GM12878 (cell line): ENCODE results near the gene ERFL. TPM values are rescaled to one million over a fixed set of nuclear protein-coding genes. Genes with fewer than 3 reads are reported as not detected.

Source experiments
- ATAC-seq: fragments of 200-7000 bp; cut with Tn5 transposase; 3 replicates; pipeline ENCODE4 v1.9.1; 2020; ENCODE audit warnings: mild to moderate bottlenecking, moderate library complexity
- BruUV-seq: library from RNA; stranded (reverse); fragments of 400-500 nt; replicated peaks from 2 replicates; lab custom pipeline; 2021; lab: Mats Ljungman, UMichigan
- CTCF ChIA-PET: fragments of 300-600 bp; sonication (Branson Sonifier 250); formaldehyde crosslinking; extraction: SDS; loops from one replicate; lab custom pipeline; 2021; ENCODE audit warnings: inconsistent platforms; lab: Yijun Ruan, JAX
- POLR2A ChIA-PET: fragments of 350-600 bp; formaldehyde crosslinking; extraction: SDS; loops from one replicate; lab custom pipeline; 2021; ENCODE audit warnings: inconsistent platforms; lab: Charles Lee
- RAD21 ChIA-PET: fragments of 300-600 bp; sonication (Branson Sonifier 250); formaldehyde crosslinking; loops from one replicate; lab custom pipeline; 2023; ENCODE audit warnings: antibody characterized with exemption; ENCODE audit not compliant: unreplicated experiment; lab: Charles Lee
- SMC1A ChIA-PET: fragments of 300-600 bp; sonication (Branson Sonifier 250); formaldehyde crosslinking; loops from one replicate; lab custom pipeline; 2023; ENCODE audit not compliant: unreplicated experiment, uncharacterized antibody; lab: Charles Lee
- DNase-seq: peaks from one replicate; pipeline ENCODE4 v3.0.0-alpha.2; 2011; ENCODE audit warnings: low read depth, low spot score
- FAIRE-seq: peaks from 3 replicates; lab custom pipeline; 2011; peaks lifted over from hg19 to GRCh38; lab: Jason Lieb, UNC
- H2AFZ ChIP-seq: 2 replicates; pipeline ENCODE4 v1.6.0; 2011; ENCODE audit warnings: low read depth, low read length, control low read depth; ENCODE audit not compliant: control insufficient read depth
- H3K27ac ChIP-seq: 2 replicates; pipeline ENCODE4 v1.5.1; 2011; ENCODE audit warnings: control low read depth; ENCODE audit not compliant: control insufficient read depth, insufficient read depth
- H3K27me3 ChIP-seq, 2 experiments: replicated peaks in 1 of 2; 2 replicates each; pipeline versions ENCODE4 v1.6.0 to v1.6.1; 2011; ENCODE audit warnings: low read length in 1 of 2; ENCODE audit not compliant: control insufficient read depth in 2 of 2, insufficient read depth in 2 of 2
- H3K36me3 ChIP-seq, 2 experiments: 2 replicates each; pipeline ENCODE4 v1.5.1; 2011; ENCODE audit warnings: low read length in 1 of 2; ENCODE audit not compliant: control insufficient read depth in 2 of 2, insufficient read depth in 2 of 2
- H3K4me1 ChIP-seq: 2 replicates; pipeline ENCODE4 v1.6.1; 2011; ENCODE audit warnings: mild to moderate bottlenecking, low read length, moderate library complexity, mixed read lengths; ENCODE audit not compliant: control insufficient read depth, insufficient read depth
- H3K4me2 ChIP-seq: 2 replicates; pipeline ENCODE4 v1.6.0; 2011; ENCODE audit warnings: control low read depth; ENCODE audit not compliant: control insufficient read depth, insufficient read depth
- H3K4me3 ChIP-seq: fragments of 200-600 bp; sonication (generic); 2 replicates; pipeline ENCODE4 v1.5.1; 2016
- H3K79me2 ChIP-seq: 2 replicates; pipeline ENCODE4 v1.6.0; 2011; ENCODE audit warnings: low read length; ENCODE audit not compliant: control insufficient read depth, insufficient read depth
- H3K9ac ChIP-seq: 2 replicates; pipeline ENCODE4 v1.8.0; 2011; ENCODE audit warnings: low read length, control low read depth, mixed read lengths; ENCODE audit not compliant: control insufficient read depth, insufficient read depth
- H3K9me3 ChIP-seq: replicated peaks from 3 replicates; pipeline ENCODE4 v1.5.1; 2011; ENCODE audit warnings: mild to moderate bottlenecking, low read length; ENCODE audit not compliant: control insufficient read depth, insufficient read depth
- H4K20me1 ChIP-seq: 2 replicates; pipeline ENCODE4 v1.6.0; 2011; ENCODE audit not compliant: control insufficient read depth, insufficient read depth
- CHD4 ChIP-seq: fragments of 200-600 bp; sonication (generic); IDR thresholded peaks from 2 replicates; pipeline ENCODE4 v1.6.1; 2016; ENCODE audit warnings: mild to moderate bottlenecking
- EP300 ChIP-seq, 2 experiments: fragments of 150-350 bp in 1 of 2; IDR thresholded peaks; 2 replicates each; pipeline ENCODE4 v1.6.1; 2011 to 2012; ENCODE audit warnings: low read depth in 2 of 2, low read length in 2 of 2, borderline replicate concordance in 1 of 2, improper control_type of control experiment in 1 of 2, inconsistent platforms in 1 of 2; ENCODE audit not compliant: control insufficient read depth in 1 of 2
- HDAC2 ChIP-seq: fragments of 200-600 bp; sonication (generic); IDR thresholded peaks from 2 replicates; pipeline ENCODE4 v1.6.1; 2017
- HDAC6 ChIP-seq: fragments of 200-600 bp; sonication (generic); IDR thresholded peaks from one replicate; pipeline ENCODE4 v1.8.0; 2017; ENCODE audit warnings: antibody characterized with exemption; ENCODE audit not compliant: unreplicated experiment
- MEF2B ChIP-seq: fragments of 450-650 bp; IDR thresholded peaks from 2 replicates; pipeline ENCODE4 v1.6.1; 2018; ENCODE audit warnings: mild to moderate bottlenecking, moderate library complexity; ENCODE audit not compliant: partially characterized antibody, poor library complexity, severe bottlenecking
- NFIC ChIP-seq: IDR thresholded peaks from 2 replicates; pipeline ENCODE4 v1.6.1; 2012; ENCODE audit warnings: low read depth, mild to moderate bottlenecking, inconsistent platforms, low read length, moderate library complexity
- NR2C1 ChIP-seq: fragments of 450-650 bp; IDR thresholded peaks from 2 replicates; pipeline ENCODE4 v1.6.1; 2017; ENCODE audit warnings: antibody characterized with exemption, mild to moderate bottlenecking, moderate library complexity
- RCOR1 ChIP-seq: conservative IDR thresholded peaks from 2 replicates; pipeline ENCODE4 v1.6.1; 2012; ENCODE audit warnings: low read depth, low read length, improper control_type of control experiment
- SMAD1 ChIP-seq: fragments of 450-650 bp; IDR thresholded peaks from 2 replicates; pipeline ENCODE4 v1.6.1; 2018; ENCODE audit warnings: mild to moderate bottlenecking, low read depth; ENCODE audit not compliant: partially characterized antibody
- SMARCA5 ChIP-seq: fragments of 450-650 bp; IDR thresholded peaks from 2 replicates; pipeline ENCODE4 v1.6.1; 2017; ENCODE audit warnings: mild to moderate bottlenecking
- SPI1 ChIP-seq: IDR thresholded peaks from 2 replicates; pipeline ENCODE4 v1.6.1; 2011; ENCODE audit warnings: low read depth, mild to moderate bottlenecking, low read length, moderate library complexity, borderline replicate concordance; ENCODE audit not compliant: insufficient read depth
- WGBS: methylation state at CpG from one replicate; pipeline ENCODE4 v1.1.6; 2016; ENCODE audit warnings: low lambda C conversion rate; ENCODE audit not compliant: insufficient replicate concordance, insufficient coverage; ENCODE audit errors: missing lambda C conversion rate; 5-methylcytosine and 5-hydroxymethylcytosine counted together
- in situ Hi-C: fragments of 300-500 bp; cut with MboI; formaldehyde crosslinking; loops from 9 replicates; pipeline ENCODE4 v1.14.3; 2018; ENCODE audit warnings: mixed read lengths
- intact Hi-C: fragments of 100-400 bp; cut with micrococcal nuclease; formaldehyde crosslinking; loops from one replicate; pipeline ENCODE4 v1.14.2; 2022; ENCODE audit not compliant: unreplicated experiment
- polyA plus RNA-seq, 11 experiments: library from polyadenylated mRNA; depleted of rRNA in 4 of 11; unstranded in 6 of 11; stranded (reverse) in 5 of 11; fragments of >200 nt; fragmentation: Nextera tagmentation in 4 of 11; fragmentation: Illumina TruSeq in 1 of 11; extraction: Ambion mirVana in 4 of 11; extraction: Trizol in 1 of 11; gene quantifications; 1 replicate in 1 of 11; 2 replicates in 10 of 11; pipeline versions ENCODE4 v1.2.1 to v1.2.3, GENCODE V29; 2011 to 2016; ENCODE audit warnings: inconsistent platforms in 2 of 11, missing spikeins in 2 of 11, low read depth in 1 of 11
- total RNA-seq, 4 experiments: library from RNA; depleted of rRNA in 3 of 4; stranded (reverse); fragments of >200 nt in 3 of 4; fragmentation: Illumina TruSeq in 1 of 4; extraction: Trizol in 1 of 4; gene quantifications; 2 replicates each; pipeline versions ENCODE4 v1.2.1 to v1.2.3, GENCODE V29; 2013 to 2021
- TF ChIP-seq, protein P1 (sequence below): fragments of 450-650 bp; IDR thresholded peaks from 2 replicates; pipeline ENCODE4 v1.6.1; 2016; ENCODE audit warnings: mild to moderate bottlenecking
- TF ChIP-seq, protein P2 (sequence below): fragments of 450-650 bp; formaldehyde crosslinking; IDR thresholded peaks from 2 replicates; pipeline ENCODE4 v1.4.0; 2022; ENCODE audit warnings: mild to moderate bottlenecking, moderate library complexity
- TF ChIP-seq, protein P3 (sequence below): IDR thresholded peaks from 2 replicates; pipeline ENCODE4 v1.6.1; 2012; ENCODE audit warnings: improper control_type of control experiment, low read depth, low read length; ENCODE audit not compliant: insufficient replicate concordance

Gene ERFL
- total and polyA plus RNA-seq, 10 of the 15 experiments (the other 5 are each of a cell fraction or from before 2014, with no cell fraction given), result 0.04 to 0.10 (median 0.05) TPM; not detected in 7

DNA sequence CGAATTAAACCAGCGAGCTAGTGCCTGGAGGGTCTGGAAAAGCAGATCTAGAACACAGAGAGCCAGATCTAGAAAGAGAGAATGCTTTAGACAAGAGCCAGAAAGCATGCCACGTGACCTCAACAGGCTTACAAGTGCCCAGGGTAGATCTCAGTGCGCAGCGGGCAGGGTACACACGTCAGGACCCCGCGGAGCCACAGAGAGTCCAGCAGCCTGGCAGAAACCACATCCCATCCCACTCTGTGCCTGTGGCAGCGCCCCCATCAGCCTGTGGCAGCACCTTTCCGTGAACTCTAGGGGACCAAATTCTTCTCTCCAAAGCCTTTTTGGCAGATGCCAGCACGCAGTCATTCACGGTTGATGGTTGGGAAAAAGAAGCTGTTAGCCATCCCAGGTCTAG lies 39.3 kb downstream of the ERFL start:
- H3K27ac ChIP-seq, result no peak overlapping the region
- H2AFZ ChIP-seq, result no peak overlapping the region
- no peak overlapping the region for H3K4me2 ChIP-seq
- H3K4me3 ChIP-seq, result no peak overlapping the region
- no peak overlapping the region for H3K9ac ChIP-seq
- H3K36me3 ChIP-seq, result peaks cover 18 to 21% of the 10 kb centered on the region in 2 experiments; a peak in 3 of 4 replicates
- ATAC-seq, result no peak
- DNase-seq, result no peak
- POLR2A ChIA-PET, result interaction anchor here (0.6 to 6.9 kb wide), 4 partner anchors 12 to 212 kb away, joined by 3 to 90 read pairs (median 24); partner anchors contain the start of gene CD79A
- BruUV-seq, result no TSS peak
- RAD21 ChIA-PET, result interaction anchor here (0.9 to 7.1 kb wide), 4 partner anchors 12 to 29 kb away, joined by 3 to 120 read pairs (median 4); partner anchors contain the start of genes CD79A and RPS19
- H3K79me2 ChIP-seq, result peaks cover 44% of the 10 kb centered on the region
- H3K4me1 ChIP-seq, result peaks cover 30% of the 10 kb centered on the region
- SMC1A ChIA-PET, result interaction anchor here (1.3 to 3.1 kb wide), 3 partner anchors 12 to 70 kb away, joined by 3 to 23 read pairs (median 5); partner anchors contain the start of genes CD79A and RABAC1
- in situ Hi-C loops (no loop called here), intact Hi-C loops (no loop called here)
- H3K27me3 ChIP-seq, result no peaks in the 10 kb centered on the region
- CTCF ChIA-PET, result interaction anchor here (1.3 to 10.8 kb wide), 4 partner anchors 15 to 45 kb away, joined by 3 to 136 read pairs (median 30); partner anchors contain the start of genes CD79A and RPS19
- no peak for FAIRE-seq
- H3K9me3 ChIP-seq, result no peaks in the 10 kb centered on the region
- WGBS, result over 99% methylated on average over 12 of the region's 12 CpGs
- H4K20me1 ChIP-seq, result no peaks in the 10 kb centered on the region
- no peak for TF ChIP-seq NR2C1
- TF ChIP-seq HDAC6, result no peak
- TF ChIP-seq SMARCA5, result no peak
- TF ChIP-seq, protein P1, sequence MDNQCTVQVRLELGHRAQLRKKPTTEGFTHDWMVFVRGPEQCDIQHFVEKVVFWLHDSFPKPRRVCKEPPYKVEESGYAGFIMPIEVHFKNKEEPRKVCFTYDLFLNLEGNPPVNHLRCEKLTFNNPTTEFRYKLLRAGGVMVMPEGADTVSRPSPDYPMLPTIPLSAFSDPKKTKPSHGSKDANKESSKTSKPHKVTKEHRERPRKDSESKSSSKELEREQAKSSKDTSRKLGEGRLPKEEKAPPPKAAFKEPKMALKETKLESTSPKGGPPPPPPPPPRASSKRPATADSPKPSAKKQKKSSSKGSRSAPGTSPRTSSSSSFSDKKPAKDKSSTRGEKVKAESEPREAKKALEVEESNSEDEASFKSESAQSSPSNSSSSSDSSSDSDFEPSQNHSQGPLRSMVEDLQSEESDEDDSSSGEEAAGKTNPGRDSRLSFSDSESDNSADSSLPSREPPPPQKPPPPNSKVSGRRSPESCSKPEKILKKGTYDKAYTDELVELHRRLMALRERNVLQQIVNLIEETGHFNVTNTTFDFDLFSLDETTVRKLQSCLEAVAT, result no peak
- no peak for TF ChIP-seq EP300 (IDR thresholded peaks at IDR 0.05; ENCODE audit: borderline replicate concordance in 1 of 2, control insufficient read depth in 1 of 2, low read depth in 2 of 2, low read length in 2 of 2)
- TF ChIP-seq NFIC, result no peak
- TF ChIP-seq HDAC2, result no peak
- TF ChIP-seq, protein P2, sequence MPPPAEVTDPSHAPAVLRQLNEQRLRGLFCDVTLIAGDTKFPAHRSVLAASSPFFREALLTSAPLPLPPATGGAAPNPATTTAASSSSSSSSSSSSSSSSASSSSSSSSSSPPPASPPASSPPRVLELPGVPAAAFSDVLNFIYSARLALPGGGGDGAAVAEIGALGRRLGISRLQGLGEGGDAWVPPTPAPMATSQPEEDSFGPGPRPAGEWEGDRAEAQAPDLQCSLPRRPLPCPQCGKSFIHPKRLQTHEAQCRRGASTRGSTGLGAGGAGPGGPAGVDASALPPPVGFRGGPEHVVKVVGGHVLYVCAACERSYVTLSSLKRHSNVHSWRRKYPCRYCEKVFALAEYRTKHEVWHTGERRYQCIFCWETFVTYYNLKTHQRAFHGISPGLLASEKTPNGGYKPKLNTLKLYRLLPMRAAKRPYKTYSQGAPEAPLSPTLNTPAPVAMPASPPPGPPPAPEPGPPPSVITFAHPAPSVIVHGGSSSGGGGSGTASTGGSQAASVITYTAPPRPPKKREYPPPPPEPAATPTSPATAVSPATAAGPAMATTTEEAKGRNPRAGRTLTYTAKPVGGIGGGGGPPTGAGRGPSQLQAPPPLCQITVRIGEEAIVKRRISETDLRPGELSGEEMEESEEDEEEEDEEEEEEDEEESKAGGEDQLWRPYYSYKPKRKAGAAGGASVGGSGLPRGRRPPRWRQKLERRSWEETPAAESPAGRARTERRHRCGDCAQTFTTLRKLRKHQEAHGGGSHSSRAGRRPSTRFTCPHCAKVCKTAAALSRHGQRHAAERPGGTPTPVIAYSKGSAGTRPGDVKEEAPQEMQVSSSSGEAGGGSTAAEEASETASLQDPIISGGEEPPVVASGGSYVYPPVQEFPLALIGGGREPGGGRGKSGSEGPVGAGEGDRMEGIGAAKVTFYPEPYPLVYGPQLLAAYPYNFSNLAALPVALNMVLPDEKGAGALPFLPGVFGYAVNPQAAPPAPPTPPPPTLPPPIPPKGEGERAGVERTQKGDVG (CRISPR knock-in tag), result no peak
- TF ChIP-seq RCOR1, result no peak
- no peak for TF ChIP-seq SMAD1
- no peak for TF ChIP-seq CHD4
- TF ChIP-seq, protein P3, sequence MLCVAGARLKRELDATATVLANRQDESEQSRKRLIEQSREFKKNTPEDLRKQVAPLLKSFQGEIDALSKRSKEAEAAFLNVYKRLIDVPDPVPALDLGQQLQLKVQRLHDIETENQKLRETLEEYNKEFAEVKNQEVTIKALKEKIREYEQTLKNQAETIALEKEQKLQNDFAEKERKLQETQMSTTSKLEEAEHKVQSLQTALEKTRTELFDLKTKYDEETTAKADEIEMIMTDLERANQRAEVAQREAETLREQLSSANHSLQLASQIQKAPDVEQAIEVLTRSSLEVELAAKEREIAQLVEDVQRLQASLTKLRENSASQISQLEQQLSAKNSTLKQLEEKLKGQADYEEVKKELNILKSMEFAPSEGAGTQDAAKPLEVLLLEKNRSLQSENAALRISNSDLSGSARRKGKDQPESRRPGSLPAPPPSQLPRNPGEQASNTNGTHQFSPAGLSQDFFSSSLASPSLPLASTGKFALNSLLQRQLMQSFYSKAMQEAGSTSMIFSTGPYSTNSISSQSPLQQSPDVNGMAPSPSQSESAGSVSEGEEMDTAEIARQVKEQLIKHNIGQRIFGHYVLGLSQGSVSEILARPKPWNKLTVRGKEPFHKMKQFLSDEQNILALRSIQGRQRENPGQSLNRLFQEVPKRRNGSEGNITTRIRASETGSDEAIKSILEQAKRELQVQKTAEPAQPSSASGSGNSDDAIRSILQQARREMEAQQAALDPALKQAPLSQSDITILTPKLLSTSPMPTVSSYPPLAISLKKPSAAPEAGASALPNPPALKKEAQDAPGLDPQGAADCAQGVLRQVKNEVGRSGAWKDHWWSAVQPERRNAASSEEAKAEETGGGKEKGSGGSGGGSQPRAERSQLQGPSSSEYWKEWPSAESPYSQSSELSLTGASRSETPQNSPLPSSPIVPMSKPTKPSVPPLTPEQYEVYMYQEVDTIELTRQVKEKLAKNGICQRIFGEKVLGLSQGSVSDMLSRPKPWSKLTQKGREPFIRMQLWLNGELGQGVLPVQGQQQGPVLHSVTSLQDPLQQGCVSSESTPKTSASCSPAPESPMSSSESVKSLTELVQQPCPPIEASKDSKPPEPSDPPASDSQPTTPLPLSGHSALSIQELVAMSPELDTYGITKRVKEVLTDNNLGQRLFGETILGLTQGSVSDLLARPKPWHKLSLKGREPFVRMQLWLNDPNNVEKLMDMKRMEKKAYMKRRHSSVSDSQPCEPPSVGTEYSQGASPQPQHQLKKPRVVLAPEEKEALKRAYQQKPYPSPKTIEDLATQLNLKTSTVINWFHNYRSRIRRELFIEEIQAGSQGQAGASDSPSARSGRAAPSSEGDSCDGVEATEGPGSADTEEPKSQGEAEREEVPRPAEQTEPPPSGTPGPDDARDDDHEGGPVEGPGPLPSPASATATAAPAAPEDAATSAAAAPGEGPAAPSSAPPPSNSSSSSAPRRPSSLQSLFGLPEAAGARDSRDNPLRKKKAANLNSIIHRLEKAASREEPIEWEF, result no peak
- TF ChIP-seq MEF2B, result no peak
- no peak for TF ChIP-seq SPI1
